ENCODE measurements around the gene ESRRG. TPM values are rescaled to one million over a fixed set of nuclear protein-coding genes. Genes with fewer than 3 reads are reported as not detected.

Gene ESRRG
- total and polyA plus RNA-seq, 12 donors: 3.8 to 49.5 (median 35.9) TPM

DNA sequence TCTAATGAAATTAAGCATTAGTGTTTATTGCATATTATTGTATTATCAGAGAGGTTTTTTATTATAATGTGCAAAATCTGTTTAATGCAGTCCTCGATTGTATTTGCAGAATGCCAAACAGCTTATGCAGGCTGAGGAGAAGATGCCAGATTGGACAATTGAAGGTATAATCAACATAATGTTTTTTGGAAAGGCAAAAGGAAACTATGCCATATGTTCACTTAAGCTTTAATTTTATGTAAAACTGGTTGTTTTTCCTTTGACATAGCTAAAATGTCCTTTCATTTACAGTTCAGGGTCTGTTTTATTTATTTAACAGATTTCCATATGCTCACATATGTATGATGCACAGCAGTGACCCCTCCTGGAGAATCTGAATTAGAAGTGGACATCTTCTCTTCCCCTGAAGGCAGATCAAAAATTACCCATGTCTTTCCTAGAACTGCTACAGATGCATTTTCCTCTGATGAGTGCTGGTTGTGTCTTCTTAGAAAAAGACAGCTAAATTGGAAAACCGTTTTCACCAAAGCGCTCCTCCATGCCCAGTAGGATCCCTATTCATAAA, 156.5 kb downstream of the ESRRG start:
- Histone ChIP-seq H3K9me3 (no peaks in the 10 kb centered on the region), H3K36me3 (no peaks in the 10 kb centered on the region), H3K27me3 (no peaks in the 10 kb centered on the region), H3K4me3 (no peak overlapping the region), H3K27ac (no peak overlapping the region), H3K4me1 (no peaks in the 10 kb centered on the region)
- WGBS, 2 donors: 59 to 77% methylated on average over 3 of the region's 3 CpGs
- TF ChIP-seq, protein P1, sequence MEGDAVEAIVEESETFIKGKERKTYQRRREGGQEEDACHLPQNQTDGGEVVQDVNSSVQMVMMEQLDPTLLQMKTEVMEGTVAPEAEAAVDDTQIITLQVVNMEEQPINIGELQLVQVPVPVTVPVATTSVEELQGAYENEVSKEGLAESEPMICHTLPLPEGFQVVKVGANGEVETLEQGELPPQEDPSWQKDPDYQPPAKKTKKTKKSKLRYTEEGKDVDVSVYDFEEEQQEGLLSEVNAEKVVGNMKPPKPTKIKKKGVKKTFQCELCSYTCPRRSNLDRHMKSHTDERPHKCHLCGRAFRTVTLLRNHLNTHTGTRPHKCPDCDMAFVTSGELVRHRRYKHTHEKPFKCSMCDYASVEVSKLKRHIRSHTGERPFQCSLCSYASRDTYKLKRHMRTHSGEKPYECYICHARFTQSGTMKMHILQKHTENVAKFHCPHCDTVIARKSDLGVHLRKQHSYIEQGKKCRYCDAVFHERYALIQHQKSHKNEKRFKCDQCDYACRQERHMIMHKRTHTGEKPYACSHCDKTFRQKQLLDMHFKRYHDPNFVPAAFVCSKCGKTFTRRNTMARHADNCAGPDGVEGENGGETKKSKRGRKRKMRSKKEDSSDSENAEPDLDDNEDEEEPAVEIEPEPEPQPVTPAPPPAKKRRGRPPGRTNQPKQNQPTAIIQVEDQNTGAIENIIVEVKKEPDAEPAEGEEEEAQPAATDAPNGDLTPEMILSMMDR (IDR thresholded peaks at IDR 0.05): no peak
- intact Hi-C loops (cut with DNase I): no loop called here
- ATAC-seq (no peak), DNase-seq (no peak)

DNA sequence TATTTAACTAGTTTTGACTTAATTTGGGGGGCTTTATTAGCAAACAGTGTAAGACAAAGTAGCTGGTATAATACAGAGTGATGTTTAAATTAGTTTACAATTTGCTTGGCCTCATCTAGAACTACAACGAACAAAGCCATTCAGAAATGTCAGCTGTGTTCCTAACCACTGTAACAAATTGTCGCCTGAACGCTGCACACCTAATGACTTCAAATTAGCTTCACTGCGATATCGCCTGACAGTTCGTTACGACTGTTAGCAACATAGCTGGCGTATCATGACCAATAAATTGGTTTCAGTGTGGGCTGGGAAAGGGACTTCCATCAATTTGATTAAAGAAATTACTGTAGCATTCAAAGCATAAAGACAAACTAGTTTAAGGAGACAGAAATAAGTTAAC, 160.1 kb downstream of the ESRRG start:
- WGBS, 2 donors: 92 to 95% methylated on average over 8 of the region's 8 CpGs

DNA sequence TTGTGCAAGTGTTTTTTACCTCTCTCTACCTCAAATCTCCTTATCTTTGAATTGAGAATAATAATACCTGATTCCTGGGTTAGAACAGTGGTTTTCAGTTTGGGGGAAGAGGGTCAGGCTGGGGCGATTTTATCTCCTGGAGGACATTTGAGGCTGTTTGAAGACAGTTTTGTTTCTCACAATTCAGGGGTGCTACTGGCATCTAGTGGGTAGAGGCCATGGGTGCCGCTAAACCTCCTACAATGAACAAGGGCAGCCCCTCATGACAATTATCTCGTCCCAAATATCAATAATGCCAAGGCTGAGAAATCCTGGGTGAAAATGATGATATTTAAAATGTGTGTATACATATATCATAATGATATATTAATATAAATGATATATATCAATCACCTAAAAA, 160.8 kb downstream of the ESRRG start:
- Histone ChIP-seq H3K27ac (no peak overlapping the region), H3K4me3 (no peak overlapping the region), H3K36me3 (no peaks in the 10 kb centered on the region), H3K4me1 (no peaks in the 10 kb centered on the region), H3K27me3 (no peaks in the 10 kb centered on the region), H3K9me3 (no peaks in the 10 kb centered on the region)
- TF ChIP-seq, protein P1 (IDR thresholded peaks at IDR 0.05): no peak
- no peak for DNase-seq
- no peak for ATAC-seq
- WGBS, 2 donors: 69 to 70% methylated on average over 3 of the region's 3 CpGs
- intact Hi-C loops (cut with DNase I): no loop called here

More for the DNA sequence above, 160.1 kb downstream of the ESRRG start:
- Histone ChIP-seq H3K4me3 (no peak overlapping the region), H3K27me3 (no peaks in the 10 kb centered on the region), H3K36me3 (no peaks in the 10 kb centered on the region), H3K27ac (no peak overlapping the region), H3K4me1 (no peaks in the 10 kb centered on the region), H3K9me3 (no peaks in the 10 kb centered on the region)
- TF ChIP-seq, protein P1 (IDR thresholded peaks at IDR 0.05): no peak
- DNase-seq (no peak), ATAC-seq (no peak)
- intact Hi-C loops (cut with DNase I): no loop called here

DNA sequence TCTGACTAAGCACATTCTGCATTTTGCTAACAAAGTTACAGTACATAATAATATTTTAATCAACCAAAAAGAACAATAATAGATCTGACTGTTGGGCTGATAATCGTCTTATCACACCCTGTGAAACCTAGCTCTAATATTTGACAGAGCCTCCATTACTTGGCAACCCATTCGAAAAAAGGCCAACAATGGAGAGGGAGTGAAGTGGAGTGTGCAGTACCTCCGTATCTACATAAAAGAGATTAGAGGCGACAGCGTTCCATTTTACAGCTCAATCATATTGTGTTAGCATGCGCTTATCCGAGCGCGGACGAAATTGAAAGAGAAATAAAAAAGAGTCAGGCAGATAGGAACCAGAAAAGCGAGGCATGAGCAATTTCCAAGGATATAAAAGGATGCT, 162.7 kb downstream of the ESRRG start:
- TF ChIP-seq, protein P1 (IDR thresholded peaks at IDR 0.05): no peak
- H3K4me1 ChIP-seq: no peaks in the 10 kb centered on the region
- no peaks in the 10 kb centered on the region for H3K36me3 ChIP-seq
- H3K9me3 ChIP-seq: no peaks in the 10 kb centered on the region
- ATAC-seq: peak in 6 of 8 donors; percentile 28 to 75 (median 48)
- intact Hi-C loops (cut with DNase I): no loop called here
- H3K27me3 ChIP-seq: no peaks in the 10 kb centered on the region
- H3K27ac ChIP-seq: peak overlapping the region in 2 of 10 donors; percentile 1 to 7
- peak overlapping the region in 2 of 10 donors; percentile 3 to 5 for H3K4me3 ChIP-seq
- WGBS, 2 donors: 37 to 74% methylated on average over 11 of the region's 11 CpGs
- no peak for DNase-seq
